H1 (cell line): Measurements from ENCODE around the gene POU4F1.

Experiments used
- CEBPB ChIP-seq: IDR thresholded peaks from 2 replicates; pipeline ENCODE4 v1.6.1; 2012; ENCODE audit warnings: low read depth, low read length
- EGR1 ChIP-seq: IDR thresholded peaks from 2 replicates; pipeline ENCODE4 v1.6.1; 2011; ENCODE audit warnings: low read depth, low read length, borderline replicate concordance
- KDM5A ChIP-seq: fragments of 200-600 bp; IDR thresholded peaks from 2 replicates; pipeline ENCODE4 v1.7.1; 2012; ENCODE audit warnings: mild to moderate bottlenecking, low read length, inconsistent platforms, mixed read lengths
- POLR2AphosphoS5 ChIP-seq: IDR thresholded peaks from 2 replicates; pipeline ENCODE4 v1.6.1; 2011; ENCODE audit warnings: low read depth, low read length
- TF ChIP-seq, protein P1 (sequence below): IDR thresholded peaks from 2 replicates; pipeline ENCODE4 v1.6.1; 2011; ENCODE audit warnings: low read depth, mild to moderate bottlenecking, low read length; ENCODE audit not compliant: insufficient read depth
- TF ChIP-seq, protein P2 (sequence below): IDR thresholded peaks from 2 replicates; pipeline ENCODE4 v1.6.1; 2012; ENCODE audit warnings: inconsistent platforms
- TF ChIP-seq, protein P3 (sequence below), 3 experiments: IDR thresholded peaks; 1 replicate in 2 of 3; 2 replicates in 1 of 3; pipeline versions ENCODE4 v1.5.1 to v1.6.1; 2011; ENCODE audit warnings: low read length in 3 of 3, mild to moderate bottlenecking in 3 of 3, inconsistent platforms in 2 of 3, low read depth in 1 of 3, moderate library complexity in 1 of 3; ENCODE audit not compliant: insufficient read depth in 1 of 3; ENCODE audit errors: control extremely low read depth in 1 of 3

DNA sequence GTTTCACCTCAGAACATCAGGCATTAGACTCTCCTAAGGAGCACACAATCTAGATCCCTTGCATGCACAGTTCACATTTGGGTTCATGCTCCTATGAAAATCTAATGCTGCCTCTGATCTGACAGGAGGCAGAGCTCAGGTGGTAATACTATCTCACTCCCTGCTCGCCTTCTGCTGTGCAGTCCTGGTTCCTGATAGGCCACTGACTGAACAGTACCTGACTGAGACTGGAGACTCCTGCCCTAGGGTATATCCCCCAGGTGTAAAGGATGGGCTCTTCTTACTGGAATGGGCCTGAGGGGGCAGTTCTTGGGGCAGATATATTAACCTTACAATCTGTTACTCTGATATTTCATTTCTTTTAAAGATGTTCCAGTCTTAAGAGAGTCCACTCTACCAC, 49.3 kb upstream of the POU4F1 start:
- TF ChIP-seq CEBPB (no peak), KDM5A (no peak), EGR1 (no peak), POLR2AphosphoS5 (no peak)
- TF ChIP-seq, protein P1, sequence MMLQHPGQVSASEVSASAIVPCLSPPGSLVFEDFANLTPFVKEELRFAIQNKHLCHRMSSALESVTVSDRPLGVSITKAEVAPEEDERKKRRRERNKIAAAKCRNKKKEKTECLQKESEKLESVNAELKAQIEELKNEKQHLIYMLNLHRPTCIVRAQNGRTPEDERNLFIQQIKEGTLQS, result no peak
- TF ChIP-seq, protein P2, sequence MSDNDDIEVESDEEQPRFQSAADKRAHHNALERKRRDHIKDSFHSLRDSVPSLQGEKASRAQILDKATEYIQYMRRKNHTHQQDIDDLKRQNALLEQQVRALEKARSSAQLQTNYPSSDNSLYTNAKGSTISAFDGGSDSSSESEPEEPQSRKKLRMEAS, result no peak
- TF ChIP-seq, protein P3, sequence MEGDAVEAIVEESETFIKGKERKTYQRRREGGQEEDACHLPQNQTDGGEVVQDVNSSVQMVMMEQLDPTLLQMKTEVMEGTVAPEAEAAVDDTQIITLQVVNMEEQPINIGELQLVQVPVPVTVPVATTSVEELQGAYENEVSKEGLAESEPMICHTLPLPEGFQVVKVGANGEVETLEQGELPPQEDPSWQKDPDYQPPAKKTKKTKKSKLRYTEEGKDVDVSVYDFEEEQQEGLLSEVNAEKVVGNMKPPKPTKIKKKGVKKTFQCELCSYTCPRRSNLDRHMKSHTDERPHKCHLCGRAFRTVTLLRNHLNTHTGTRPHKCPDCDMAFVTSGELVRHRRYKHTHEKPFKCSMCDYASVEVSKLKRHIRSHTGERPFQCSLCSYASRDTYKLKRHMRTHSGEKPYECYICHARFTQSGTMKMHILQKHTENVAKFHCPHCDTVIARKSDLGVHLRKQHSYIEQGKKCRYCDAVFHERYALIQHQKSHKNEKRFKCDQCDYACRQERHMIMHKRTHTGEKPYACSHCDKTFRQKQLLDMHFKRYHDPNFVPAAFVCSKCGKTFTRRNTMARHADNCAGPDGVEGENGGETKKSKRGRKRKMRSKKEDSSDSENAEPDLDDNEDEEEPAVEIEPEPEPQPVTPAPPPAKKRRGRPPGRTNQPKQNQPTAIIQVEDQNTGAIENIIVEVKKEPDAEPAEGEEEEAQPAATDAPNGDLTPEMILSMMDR (IDR thresholded peaks at IDR 0.05; ENCODE audit: control extremely low read depth in 1 of 3, insufficient read depth in 1 of 3, low read depth in 1 of 3, low read length in 3 of 3), result no peak
